ENCODE data around the gene SCMH1.
"Not testable (repeated sequence)": the region's sequence is repeated elsewhere in the genome, so short reads cannot be mapped to it uniquely, and the experiment has no call there.

The SCMH1 gene

GRCh38 chr1:41138549-41138948, 103.6 kb downstream of the SCMH1 start:
- TF ChIP-seq POLR2A (IDR thresholded peaks at IDR 0.05; ENCODE audit: low read length) (no peak), GATA1 (IDR thresholded peaks at IDR 0.05; ENCODE audit: low read depth, low read length) (no peak)

GRCh38 chr1:41135196-41135947, 106.7 kb downstream of the SCMH1 start:
- DNase-seq = no peak
- TF ChIP-seq GATA1 (IDR thresholded peaks at IDR 0.05; ENCODE audit: low read depth, low read length) (no peak), POLR2A (IDR thresholded peaks at IDR 0.05; ENCODE audit: low read length) (no peak)

More at GRCh38 chr1:41138549-41138948, 103.6 kb downstream of the SCMH1 start:
- DNase-seq = no peak

GRCh38 chr1:41134325-41134724, 107.8 kb downstream of the SCMH1 start:
- not testable (repeated sequence) for DNase-seq

- TF ChIP-seq GATA1 (IDR thresholded peaks at IDR 0.05; ENCODE audit: low read depth, low read length) (no peak), POLR2A (IDR thresholded peaks at IDR 0.05; ENCODE audit: low read length) (no peak)
Observed at GRCh38 chr1:41122851-41123518, 119.1 kb downstream of the SCMH1 start.

GRCh38 chr1:41122148-41122547, 120.0 kb downstream of the SCMH1 start:
- DNase-seq = no peak
- TF ChIP-seq GATA1 (IDR thresholded peaks at IDR 0.05; ENCODE audit: low read depth, low read length) (no peak), POLR2A (IDR thresholded peaks at IDR 0.05; ENCODE audit: low read length) (no peak)

More at GRCh38 chr1:41122851-41123518, 119.1 kb downstream of the SCMH1 start:
- peak; percentile 24 to 30 for DNase-seq

GRCh38 chr1:41118645-41119044, 123.5 kb downstream of the SCMH1 start:
- TF ChIP-seq POLR2A (IDR thresholded peaks at IDR 0.05; ENCODE audit: low read length) = no peak
- TF ChIP-seq GATA1 (IDR thresholded peaks at IDR 0.05; ENCODE audit: low read depth, low read length) = no peak
- DNase-seq = no peak

GRCh38 chr1:41117241-41117640, 124.9 kb downstream of the SCMH1 start:
- DNase-seq = not testable (repeated sequence)

GRCh38 chr1:41110736-41111135, 131.4 kb downstream of the SCMH1 start:
- no peak for DNase-seq
- TF ChIP-seq POLR2A (IDR thresholded peaks at IDR 0.05; ENCODE audit: low read length) = no peak
- TF ChIP-seq GATA1 (IDR thresholded peaks at IDR 0.05; ENCODE audit: low read depth, low read length) = no peak

- no peak for TF ChIP-seq POLR2A (IDR thresholded peaks at IDR 0.05; ENCODE audit: low read length)
- no peak for TF ChIP-seq GATA1 (IDR thresholded peaks at IDR 0.05; ENCODE audit: low read depth, low read length)
- no peak for DNase-seq
Observed at GRCh38 chr1:41110286-41110685, 131.8 kb downstream of the SCMH1 start.

GRCh38 chr1:41109310-41110197, 132.6 kb downstream of the SCMH1 start:
- DNase-seq = peak in 1 of 2 experiments; percentile 34
- TF ChIP-seq GATA1 (IDR thresholded peaks at IDR 0.05; ENCODE audit: low read depth, low read length) (no peak), POLR2A (IDR thresholded peaks at IDR 0.05; ENCODE audit: low read length) (no peak)

GRCh38 chr1:41108696-41109275, 133.3 kb downstream of the SCMH1 start:
- DNase-seq = no peak
- no peak for TF ChIP-seq GATA1 (IDR thresholded peaks at IDR 0.05; ENCODE audit: low read depth, low read length)
- no peak for TF ChIP-seq POLR2A (IDR thresholded peaks at IDR 0.05; ENCODE audit: low read length)

GRCh38 chr1:41103766-41104165, 138.3 kb downstream of the SCMH1 start:
- DNase-seq = no peak
- TF ChIP-seq GATA1 (IDR thresholded peaks at IDR 0.05; ENCODE audit: low read depth, low read length) (no peak), POLR2A (IDR thresholded peaks at IDR 0.05; ENCODE audit: low read length) (no peak)

- no peak for DNase-seq
- TF ChIP-seq GATA1 (IDR thresholded peaks at IDR 0.05; ENCODE audit: low read depth, low read length) (no peak), POLR2A (IDR thresholded peaks at IDR 0.05; ENCODE audit: low read length) (no peak)
Observed at GRCh38 chr1:41102653-41103052, 139.5 kb downstream of the SCMH1 start.
